ENCODE measurements around the gene GTF2F1. TPM values are rescaled to one million over a fixed set of nuclear protein-coding genes. Genes with fewer than 3 reads are reported as not detected.

The GTF2F1 gene
- total and polyA plus RNA-seq, 2 donors (not counting 1 experiment from before 2014, with no cell fraction given), result 43.0 to 50.4 TPM

DNA sequence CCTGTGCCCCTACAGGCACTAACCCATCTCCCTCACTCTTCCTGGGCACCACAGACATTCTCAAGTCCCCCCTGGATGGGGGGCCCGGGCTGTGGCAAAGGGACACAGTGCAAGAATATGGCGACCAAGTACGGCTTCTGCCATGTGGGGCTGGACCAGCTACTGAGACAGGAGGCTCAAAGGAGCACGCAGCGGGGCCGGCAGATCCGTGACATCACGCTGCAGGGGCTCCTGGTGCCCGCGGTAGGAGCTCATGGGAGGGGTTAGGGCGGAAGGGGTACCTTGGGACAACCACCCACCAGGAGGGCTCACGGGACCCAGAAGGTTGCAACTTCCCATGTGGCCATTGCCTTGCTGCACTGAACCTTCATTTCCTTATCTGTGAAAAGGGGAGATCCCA is 3.3 kb upstream of the GTF2F1 start:
- peaks cover 16% of the 10 kb centered on the region for H3K79me2 ChIP-seq (ENCODE audit: control insufficient read depth, insufficient read depth, low read length)
- TF ChIP-seq, protein P1, sequence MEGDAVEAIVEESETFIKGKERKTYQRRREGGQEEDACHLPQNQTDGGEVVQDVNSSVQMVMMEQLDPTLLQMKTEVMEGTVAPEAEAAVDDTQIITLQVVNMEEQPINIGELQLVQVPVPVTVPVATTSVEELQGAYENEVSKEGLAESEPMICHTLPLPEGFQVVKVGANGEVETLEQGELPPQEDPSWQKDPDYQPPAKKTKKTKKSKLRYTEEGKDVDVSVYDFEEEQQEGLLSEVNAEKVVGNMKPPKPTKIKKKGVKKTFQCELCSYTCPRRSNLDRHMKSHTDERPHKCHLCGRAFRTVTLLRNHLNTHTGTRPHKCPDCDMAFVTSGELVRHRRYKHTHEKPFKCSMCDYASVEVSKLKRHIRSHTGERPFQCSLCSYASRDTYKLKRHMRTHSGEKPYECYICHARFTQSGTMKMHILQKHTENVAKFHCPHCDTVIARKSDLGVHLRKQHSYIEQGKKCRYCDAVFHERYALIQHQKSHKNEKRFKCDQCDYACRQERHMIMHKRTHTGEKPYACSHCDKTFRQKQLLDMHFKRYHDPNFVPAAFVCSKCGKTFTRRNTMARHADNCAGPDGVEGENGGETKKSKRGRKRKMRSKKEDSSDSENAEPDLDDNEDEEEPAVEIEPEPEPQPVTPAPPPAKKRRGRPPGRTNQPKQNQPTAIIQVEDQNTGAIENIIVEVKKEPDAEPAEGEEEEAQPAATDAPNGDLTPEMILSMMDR (conservative IDR thresholded peaks at IDR 0.05 in 1 of 2, IDR thresholded peaks at IDR 0.05 in 1 of 2; ENCODE audit: low read depth in 1 of 2, low read length in 2 of 2), result no peak
- TF ChIP-seq EZH2 (IDR thresholded peaks at IDR 0.05; ENCODE audit: low read length, missing control alignments), result no peak
- no peak overlapping the region for H3K4me2 ChIP-seq (ENCODE audit: extremely low read depth, insufficient read depth, low read length)
- no peak overlapping the region for H2AFZ ChIP-seq (ENCODE audit: low read length)
- H3K27ac ChIP-seq (ENCODE audit: insufficient read depth, low read length), result no peak overlapping the region
- no peak overlapping the region for H3K9ac ChIP-seq (ENCODE audit: insufficient read depth, low read length)
- no peaks in the 10 kb centered on the region for H3K9me3 ChIP-seq (ENCODE audit: control insufficient read depth, insufficient read depth, low read depth, low read length)
- H3K27me3 ChIP-seq (ENCODE audit: control insufficient read depth, insufficient read depth, low read length), result no peaks in the 10 kb centered on the region
- H3K4me3 ChIP-seq (replicated peaks in 1 of 4; ENCODE audit: control extremely low read depth in 1 of 4, insufficient read depth in 1 of 4, low read depth in 3 of 4, low read length in 4 of 4), result no peak overlapping the region
- H4K20me1 ChIP-seq (ENCODE audit: control insufficient read depth, extremely low read depth, insufficient read depth, low read length), result no peaks in the 10 kb centered on the region
- H3K4me1 ChIP-seq (ENCODE audit: control insufficient read depth, extremely low read depth, insufficient read depth, low read length), result peaks cover 5% of the 10 kb centered on the region
- no peak for DNase-seq (ENCODE audit: low read depth in 2 of 2)
- no peaks in the 10 kb centered on the region for H3K36me3 ChIP-seq (ENCODE audit: control insufficient read depth, insufficient read depth, low read length)

DNA sequence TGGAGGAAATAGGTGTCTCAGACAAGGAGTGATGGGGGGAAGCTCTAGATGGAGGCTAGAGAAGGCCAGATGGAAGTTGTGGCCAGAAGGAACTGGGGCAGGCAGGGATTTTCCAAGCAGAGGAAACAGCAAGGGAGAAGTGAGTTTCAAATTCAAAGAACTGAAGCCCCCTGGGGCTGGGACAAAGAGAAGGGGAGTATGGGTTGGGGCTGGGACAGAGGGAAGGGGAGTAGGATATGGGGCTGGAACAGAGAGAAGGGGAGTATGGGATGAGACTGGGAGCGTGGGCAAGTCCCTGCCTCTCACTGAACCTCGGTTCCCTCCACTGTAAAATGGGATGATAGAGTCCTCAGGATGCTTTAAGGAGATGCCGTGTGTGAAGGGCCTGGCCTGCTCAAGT is 1.9 kb upstream of the GTF2F1 start:
- Histone ChIP-seq H3K4me2 (ENCODE audit: extremely low read depth, insufficient read depth, low read length) (no peak overlapping the region), H3K27me3 (ENCODE audit: control insufficient read depth, insufficient read depth, low read length) (no peaks in the 10 kb centered on the region), H3K9me3 (ENCODE audit: control insufficient read depth, insufficient read depth, low read depth, low read length) (no peaks in the 10 kb centered on the region), H3K4me3 (replicated peaks in 1 of 4; ENCODE audit: control extremely low read depth in 1 of 4, insufficient read depth in 1 of 4, low read depth in 3 of 4, low read length in 4 of 4) (no peak overlapping the region), H2AFZ (ENCODE audit: low read length) (no peak overlapping the region), H3K27ac (ENCODE audit: insufficient read depth, low read length) (no peak overlapping the region), H3K79me2 (ENCODE audit: control insufficient read depth, insufficient read depth, low read length) (peaks cover 19% of the 10 kb centered on the region), H4K20me1 (ENCODE audit: control insufficient read depth, extremely low read depth, insufficient read depth, low read length) (no peaks in the 10 kb centered on the region), H3K9ac (ENCODE audit: insufficient read depth, low read length) (no peak overlapping the region), H3K4me1 (ENCODE audit: control insufficient read depth, extremely low read depth, insufficient read depth, low read length) (peaks cover 5% of the 10 kb centered on the region), H3K36me3 (ENCODE audit: control insufficient read depth, insufficient read depth, low read length) (peaks cover 4% of the 10 kb centered on the region)
- TF ChIP-seq EZH2 (IDR thresholded peaks at IDR 0.05; ENCODE audit: low read length, missing control alignments), result no peak
- no peak for DNase-seq (ENCODE audit: low read depth in 2 of 2)

DNA sequence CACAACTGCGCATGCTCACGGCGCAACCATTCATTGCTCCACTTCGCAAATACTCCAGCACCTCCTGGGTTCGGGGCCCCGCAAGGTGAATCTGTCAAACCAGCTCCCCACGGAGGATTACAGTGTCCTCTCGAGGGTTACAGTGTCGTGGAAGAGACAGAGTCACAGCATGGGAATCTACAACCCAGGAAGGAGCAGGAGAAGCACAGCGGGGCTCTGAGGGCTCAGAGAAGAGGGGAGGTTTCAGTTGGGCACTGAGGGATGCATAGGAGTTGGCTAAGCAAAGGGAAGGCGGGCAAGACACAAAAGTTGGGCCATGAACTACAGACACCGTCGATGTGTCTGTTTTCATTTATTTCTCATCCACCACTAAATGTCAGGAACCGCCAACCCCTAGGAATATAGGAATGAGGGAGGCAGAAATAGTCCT is 1.0 kb upstream of the GTF2F1 start:
- DNase-seq (ENCODE audit: low read depth in 2 of 2), result no peak

More for the DNA sequence above, 1.0 kb upstream of the GTF2F1 start:
- Histone ChIP-seq H3K4me3 (replicated peaks in 1 of 4; ENCODE audit: control extremely low read depth in 1 of 4, insufficient read depth in 1 of 4, low read depth in 3 of 4, low read length in 4 of 4) (peak overlapping the region; percentile 66 to 94 (median 84)), H3K9me3 (ENCODE audit: control insufficient read depth, insufficient read depth, low read depth, low read length) (no peaks in the 10 kb centered on the region), H3K9ac (ENCODE audit: insufficient read depth, low read length) (peak overlapping the region; percentile 91), H3K79me2 (ENCODE audit: control insufficient read depth, insufficient read depth, low read length) (peaks cover 19% of the 10 kb centered on the region), H4K20me1 (ENCODE audit: control insufficient read depth, extremely low read depth, insufficient read depth, low read length) (no peaks in the 10 kb centered on the region), H3K4me2 (ENCODE audit: extremely low read depth, insufficient read depth, low read length) (peak overlapping the region; percentile 38), H3K4me1 (ENCODE audit: control insufficient read depth, extremely low read depth, insufficient read depth, low read length) (peaks cover 5% of the 10 kb centered on the region), H3K27me3 (ENCODE audit: control insufficient read depth, insufficient read depth, low read length) (no peaks in the 10 kb centered on the region), H3K27ac (ENCODE audit: insufficient read depth, low read length) (peak overlapping the region; percentile 94), H2AFZ (ENCODE audit: low read length) (peak overlapping the region; percentile 90), H3K36me3 (ENCODE audit: control insufficient read depth, insufficient read depth, low read length) (peaks cover 9% of the 10 kb centered on the region)
- no peak for TF ChIP-seq EZH2 (IDR thresholded peaks at IDR 0.05; ENCODE audit: low read length, missing control alignments)
- TF ChIP-seq, protein P1 (conservative IDR thresholded peaks at IDR 0.05 in 1 of 2, IDR thresholded peaks at IDR 0.05 in 1 of 2; ENCODE audit: low read depth in 1 of 2, low read length in 2 of 2), result no peak

Measured in fibroblast of lung (primary cell).